BJ (cell line): Measurements from ENCODE around the gene TCN2. TPM values are rescaled to one million over a fixed set of nuclear protein-coding genes. Genes with fewer than 3 reads are reported as not detected.

Source experiments
- CTCF ChIA-PET: fragments of 350-600 bp; formaldehyde crosslinking; extraction: SDS; loops from one replicate; lab custom pipeline; 2021; ENCODE audit warnings: antibody characterized with exemption, inconsistent platforms; lab: Yijun Ruan, JAX
- POLR2A ChIA-PET: fragments of 300-600 bp; sonication (Branson Sonifier 250); formaldehyde crosslinking; extraction: SDS; loops from one replicate; lab custom pipeline; 2021; ENCODE audit warnings: antibody characterized with exemption; lab: Charles Lee
- DNase-seq: peaks from one replicate; pipeline ENCODE4 v3.0.0-alpha.2; 2011; ENCODE audit warnings: low read depth
- H3K27me3 ChIP-seq: 2 replicates; pipeline ENCODE4 v1.6.0; 2011; ENCODE audit warnings: low read length; ENCODE audit not compliant: control insufficient read depth, insufficient read depth
- H3K36me3 ChIP-seq: 2 replicates; pipeline ENCODE4 v1.5.1; 2011; ENCODE audit warnings: low read length; ENCODE audit not compliant: control insufficient read depth, insufficient read depth
- H3K4me3 ChIP-seq: 2 replicates; pipeline ENCODE4 v1.5.1; 2011; ENCODE audit warnings: low read depth, mild to moderate bottlenecking, control low read depth, low read length
- CTCF ChIP-seq: IDR thresholded peaks from 2 replicates; pipeline ENCODE4 v1.5.1; 2011; ENCODE audit warnings: low read depth, mild to moderate bottlenecking, control low read depth, inconsistent platforms, low read length, moderate library complexity; ENCODE audit not compliant: insufficient read depth
- polyA plus RNA-seq: library from polyadenylated mRNA; depleted of rRNA; stranded (reverse); fragments of >200 nt; gene quantifications from 2 replicates; pipeline ENCODE4 v1.2.3, GENCODE V29; 2011

Gene TCN2
- polyA plus RNA-seq, 1 experiment, result 15.8 TPM

GRCh38 chr22:30640839-30641430, 34.0 kb downstream of the TCN2 start:
- DNase-seq, result no peak
- H3K27me3 ChIP-seq, result no peaks in the 10 kb centered on the region
- TF ChIP-seq CTCF, result no peak
- ChIA-PET CTCF (interaction anchor here (1.3 kb wide), 1 partner anchor 122 kb away, joined by 3 read pairs; no protein-coding TSS in a partner anchor), POLR2A (interaction anchor here (0.6 kb wide), 1 partner anchor 15 kb away, joined by 3 read pairs; no protein-coding TSS in a partner anchor)
- no peak overlapping the region for H3K4me3 ChIP-seq
- no peaks in the 10 kb centered on the region for H3K36me3 ChIP-seq

- no peak for TF ChIP-seq CTCF
- no peak for DNase-seq
- H3K27me3 ChIP-seq, result no peaks in the 10 kb centered on the region
- H3K4me3 ChIP-seq, result no peak overlapping the region
- no peaks in the 10 kb centered on the region; the same call in 1 of the 2 replicates for H3K36me3 ChIP-seq
- CTCF ChIA-PET, result interaction anchor here (1.1 to 4.5 kb wide), 5 partner anchors 9 to 113 kb away, joined by 4 to 23 read pairs (median 5); partner anchors contain the start of gene SLC35E4
- POLR2A ChIA-PET, result no interaction called here
Measured at GRCh38 chr22:30643055-30643875, 36.3 kb downstream of the TCN2 start.

DNA sequence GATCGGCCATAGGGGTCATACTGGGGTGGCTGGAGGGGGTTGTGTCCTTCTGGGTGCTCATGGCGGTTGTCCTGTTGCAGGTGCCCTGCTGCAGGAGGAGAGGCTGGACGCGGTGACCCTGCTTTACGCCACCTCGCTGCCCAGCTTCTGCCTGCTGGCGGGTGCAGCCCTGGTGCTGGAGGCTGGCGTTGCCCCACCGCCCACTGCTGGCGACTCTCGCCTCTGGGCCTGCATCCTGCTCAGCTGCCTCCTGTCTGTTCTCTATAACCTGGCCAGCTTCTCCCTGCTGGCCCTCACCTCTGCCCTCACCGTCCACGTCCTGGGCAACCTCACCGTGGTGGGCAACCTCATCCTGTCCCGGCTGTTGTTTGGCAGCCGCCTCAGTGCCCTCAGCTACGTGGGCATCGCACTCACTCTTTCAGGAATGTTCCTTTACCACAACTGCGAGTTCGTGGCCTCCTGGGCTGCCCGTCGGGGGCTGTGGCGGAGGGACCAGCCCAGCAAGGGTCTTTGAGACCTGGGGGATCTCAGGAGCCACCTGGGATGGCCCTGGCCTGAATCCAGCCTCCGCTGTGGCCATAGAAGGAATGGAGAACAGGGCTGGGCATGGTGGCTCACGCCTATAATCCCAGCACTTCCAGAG, 39.7 kb downstream of the TCN2 start:
- no peak for TF ChIP-seq CTCF
- no peaks in the 10 kb centered on the region for H3K27me3 ChIP-seq
- no peak overlapping the region for H3K4me3 ChIP-seq
- CTCF ChIA-PET, result interaction anchor here (0.7 to 4.5 kb wide), 3 partner anchors 12 to 108 kb away, joined by 3 to 23 read pairs (median 4); partner anchors contain the start of gene SLC35E4
- no peak for DNase-seq
- POLR2A ChIA-PET, result no interaction called here
- H3K36me3 ChIP-seq, result no peaks in the 10 kb centered on the region; the same call in 1 of the 2 replicates

- no peaks in the 10 kb centered on the region; the same call in 1 of the 2 replicates for H3K36me3 ChIP-seq
- no peak for TF ChIP-seq CTCF
- H3K27me3 ChIP-seq, result no peaks in the 10 kb centered on the region
- ChIA-PET POLR2A (no interaction called here), CTCF (interaction anchor here (0.9 kb wide), 1 partner anchor 107 kb away, joined by 3 read pairs; no protein-coding TSS in a partner anchor)
- DNase-seq, result no peak
- H3K4me3 ChIP-seq, result no peak overlapping the region
Measured at GRCh38 chr22:30647536-30647935, 40.6 kb downstream of the TCN2 start.

- H3K4me3 ChIP-seq, result no peak overlapping the region
- no peak for DNase-seq
- H3K36me3 ChIP-seq, result no peaks in the 10 kb centered on the region; the same call in 1 of the 2 replicates
- ChIA-PET CTCF (interaction anchor here (0.6 to 1.7 kb wide), 3 partner anchors 14 to 740 kb away, joined by 3 to 10 read pairs (median 4); partner anchors contain the start of gene SLC35E4), POLR2A (no interaction called here)
- TF ChIP-seq CTCF, result no peak
- H3K27me3 ChIP-seq, result no peaks in the 10 kb centered on the region
Measured at GRCh38 chr22:30648825-30649224, 41.9 kb downstream of the TCN2 start.
